Measurements from ENCODE around the gene CACNA1D. TPM values are rescaled to one million over a fixed set of nuclear protein-coding genes. Genes with fewer than 3 reads are reported as not detected.

Gene CACNA1D
- polyA plus RNA-seq, 1 experiment, result 0.15 TPM

- CTCF ChIA-PET, result interaction anchor here (0.9 kb wide), 1 partner anchor 14 kb away, joined by 3 read pairs; no protein-coding TSS in a partner anchor
- no peak overlapping the region for H3K4me3 ChIP-seq (ENCODE audit: low read depth, low read length)
- H3K27me3 ChIP-seq (ENCODE audit: control insufficient read depth, insufficient read depth, low read length), result no peaks in the 10 kb centered on the region
- POLR2A ChIA-PET, result no interaction called here
- H3K36me3 ChIP-seq (ENCODE audit: control insufficient read depth, insufficient read depth, low read length), result no peaks in the 10 kb centered on the region
- DNase-seq (ENCODE audit: low read depth), result no peak
- TF ChIP-seq CTCF (IDR thresholded peaks at IDR 0.05; ENCODE audit: insufficient read depth, low read depth, low read length), result no peak
Measured at GRCh38 chr3:53823956-53824657, 329.7 kb downstream of the CACNA1D start.

- Histone ChIP-seq H3K27me3 (ENCODE audit: control insufficient read depth, insufficient read depth, low read length) (no peaks in the 10 kb centered on the region), H3K36me3 (ENCODE audit: control insufficient read depth, insufficient read depth, low read length) (no peaks in the 10 kb centered on the region), H3K4me3 (ENCODE audit: low read depth, low read length) (no peak overlapping the region)
- no peak for TF ChIP-seq CTCF (IDR thresholded peaks at IDR 0.05; ENCODE audit: insufficient read depth, low read depth, low read length)
- no peak for DNase-seq (ENCODE audit: low read depth)
- ChIA-PET CTCF (interaction anchor here (0.9 kb wide), 1 partner anchor 14 kb away, joined by 3 read pairs; no protein-coding TSS in a partner anchor), POLR2A (no interaction called here)
Measured at GRCh38 chr3:53824795-53825194, 330.4 kb downstream of the CACNA1D start.

- CTCF ChIA-PET, result no interaction called here
- no peak for DNase-seq (ENCODE audit: low read depth)
- no peaks in the 10 kb centered on the region for H3K36me3 ChIP-seq (ENCODE audit: control insufficient read depth, insufficient read depth, low read length)
- H3K27me3 ChIP-seq (ENCODE audit: control insufficient read depth, insufficient read depth, low read length), result no peaks in the 10 kb centered on the region
- POLR2A ChIA-PET, result no interaction called here
- no peak overlapping the region for H3K4me3 ChIP-seq (ENCODE audit: low read depth, low read length)
- TF ChIP-seq CTCF (IDR thresholded peaks at IDR 0.05; ENCODE audit: insufficient read depth, low read depth, low read length), result no peak
Measured at GRCh38 chr3:53826048-53826447, 331.6 kb downstream of the CACNA1D start.

- H3K27me3 ChIP-seq (ENCODE audit: control insufficient read depth, insufficient read depth, low read length), result no peaks in the 10 kb centered on the region
- POLR2A ChIA-PET, result no interaction called here
Measured at GRCh38 chr3:53828581-53828980, 334.2 kb downstream of the CACNA1D start.

GRCh38 chr3:53829605-53830004 is 335.2 kb downstream of the CACNA1D start:
- TF ChIP-seq CTCF (IDR thresholded peaks at IDR 0.05; ENCODE audit: insufficient read depth, low read depth, low read length), result no peak
- CTCF ChIA-PET, result no interaction called here
- POLR2A ChIA-PET, result no interaction called here

More at GRCh38 chr3:53828581-53828980, 334.2 kb downstream of the CACNA1D start:
- no peaks in the 10 kb centered on the region for H3K36me3 ChIP-seq (ENCODE audit: control insufficient read depth, insufficient read depth, low read length)
- CTCF ChIA-PET, result no interaction called here
- H3K4me3 ChIP-seq (ENCODE audit: low read depth, low read length), result no peak overlapping the region
- DNase-seq (ENCODE audit: low read depth), result no peak
- TF ChIP-seq CTCF (IDR thresholded peaks at IDR 0.05; ENCODE audit: insufficient read depth, low read depth, low read length), result no peak

More at GRCh38 chr3:53829605-53830004, 335.2 kb downstream of the CACNA1D start:
- Histone ChIP-seq H3K36me3 (ENCODE audit: control insufficient read depth, insufficient read depth, low read length) (no peaks in the 10 kb centered on the region), H3K27me3 (ENCODE audit: control insufficient read depth, insufficient read depth, low read length) (no peaks in the 10 kb centered on the region), H3K4me3 (ENCODE audit: low read depth, low read length) (no peak overlapping the region)
- DNase-seq (ENCODE audit: low read depth), result no peak
